ENCODE measurements around the gene CBY2.
"Not testable (repeated sequence)": the region's sequence is repeated elsewhere in the genome, so short reads cannot be mapped to it uniquely, and the experiment has no call there.

Gene CBY2

DNA sequence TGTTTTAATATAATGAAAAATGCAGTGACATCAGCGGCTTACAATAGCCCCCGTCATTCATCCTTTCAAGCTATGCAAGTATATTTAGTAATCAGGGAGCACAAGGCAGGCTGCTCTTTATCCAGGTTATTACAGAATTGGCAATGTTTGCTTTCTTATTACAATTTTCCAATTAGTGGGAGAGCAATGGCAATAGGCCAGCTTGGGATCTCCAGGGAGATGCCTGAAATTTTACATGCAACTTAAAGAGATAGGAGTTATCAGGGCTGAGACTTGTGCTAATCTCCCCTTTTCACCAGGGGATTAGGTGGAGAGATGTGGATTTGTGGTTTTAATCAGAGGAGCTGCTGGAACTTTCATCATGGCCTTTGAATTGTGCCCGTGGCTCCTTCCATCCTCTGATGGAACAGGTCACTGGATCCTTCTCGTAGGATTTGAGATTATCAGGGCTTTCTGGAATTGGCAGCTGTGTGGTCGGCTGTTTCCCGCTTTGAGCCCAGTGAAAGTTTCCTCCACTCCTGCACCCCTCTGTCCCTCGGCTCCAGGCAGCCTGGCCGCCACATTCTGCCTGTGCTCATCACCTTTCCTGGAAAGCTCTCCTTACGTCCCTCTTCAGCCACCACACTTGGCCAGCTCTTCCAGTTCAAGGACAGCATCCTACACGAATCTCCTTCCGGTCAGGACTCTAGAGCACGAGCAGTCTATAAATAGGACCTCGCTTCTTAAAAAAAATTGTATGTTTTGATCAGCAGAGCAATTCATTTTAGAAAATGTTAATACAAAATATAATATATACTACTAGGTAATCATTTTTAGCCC lies 47.0 kb downstream of the CBY2 start:
- DNase-seq: no peak

DNA sequence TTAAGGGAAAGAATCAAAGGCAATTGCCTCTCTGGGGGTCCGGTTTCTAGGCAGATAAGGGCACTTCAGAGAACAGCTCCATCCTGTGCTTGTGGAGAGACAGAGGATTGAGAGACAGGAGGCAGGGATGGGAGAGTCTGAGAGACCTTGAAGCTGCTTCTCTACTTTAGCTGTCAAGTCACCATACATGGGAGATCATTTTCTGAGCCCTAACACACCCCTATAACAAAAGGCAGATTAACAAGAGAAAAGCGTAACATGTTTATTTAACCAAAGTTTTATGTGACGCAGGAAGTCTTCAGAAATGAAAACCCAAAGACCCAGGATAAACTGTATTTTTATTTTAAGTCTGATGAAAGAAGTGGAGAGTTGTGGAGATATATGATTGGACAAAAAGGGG lies 48.4 kb downstream of the CBY2 start:
- no peak for DNase-seq

- DNase-seq: no peak
Observed at GRCh38 chr13:45751885-45752284, 49.8 kb downstream of the CBY2 start.

- DNase-seq: no peak
Observed at GRCh38 chr13:45752510-45752909, 50.4 kb downstream of the CBY2 start.

- DNase-seq: not testable (repeated sequence)
Observed at GRCh38 chr13:45756498-45756897, 54.4 kb downstream of the CBY2 start.

- DNase-seq: not testable (repeated sequence)
Observed at GRCh38 chr13:45757589-45757988, 55.5 kb downstream of the CBY2 start.

DNA sequence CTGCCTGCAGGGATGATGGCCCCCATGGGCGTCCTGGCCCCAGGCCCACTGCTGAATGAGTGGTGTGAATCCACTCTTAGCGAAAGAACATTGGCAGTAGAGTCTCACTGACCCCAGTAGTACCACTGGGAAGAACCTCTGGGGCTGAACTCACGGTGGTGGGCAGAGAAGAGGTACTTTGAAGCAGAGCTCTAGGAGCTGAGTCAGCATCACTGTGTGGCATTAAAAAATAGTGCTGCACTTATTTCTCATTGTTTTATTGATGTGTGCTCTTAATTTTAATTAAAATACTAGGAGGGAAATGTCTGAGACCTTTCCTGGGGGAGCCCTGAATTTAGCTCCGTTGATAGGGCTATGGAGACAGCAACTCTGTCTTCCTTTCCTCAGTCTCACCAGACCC lies 61.3 kb downstream of the CBY2 start:
- no peak for DNase-seq
